Measurements from ENCODE around the gene STK38. TPM values are rescaled to one million over a fixed set of nuclear protein-coding genes. Genes with fewer than 3 reads are reported as not detected.

Gene STK38
- total and polyA plus RNA-seq, 2 of the 13 experiments (the other 11 are each of a cell fraction or from before 2014, with no cell fraction given) = 10.3 to 20.7 TPM

DNA sequence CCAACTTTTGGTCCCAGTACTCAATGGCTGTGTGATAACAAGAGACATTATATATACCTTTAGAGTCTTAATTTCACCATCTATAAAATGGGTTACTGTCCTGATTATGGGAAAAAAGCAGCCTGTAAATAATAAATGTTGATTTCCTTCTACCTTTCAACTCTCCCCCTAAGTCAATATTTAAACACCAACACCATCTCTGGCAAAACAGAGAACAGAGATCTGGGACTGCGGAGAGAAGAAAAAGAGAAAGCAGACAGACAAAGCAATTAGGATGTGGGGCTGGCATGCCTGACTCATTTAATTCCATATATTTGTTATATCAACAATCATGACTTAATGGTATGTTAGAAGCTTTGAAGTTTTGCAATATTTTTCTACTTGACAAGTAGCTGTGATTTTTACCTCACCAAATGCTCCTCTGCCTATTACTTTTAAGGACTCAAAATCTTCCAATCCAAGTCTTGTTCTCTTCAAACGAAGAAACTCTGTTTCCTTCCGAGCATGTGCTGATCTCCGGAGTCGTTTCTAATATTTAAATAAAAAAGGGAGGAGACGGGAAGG is 23.3 kb downstream of the STK38 start (continued):
- TF ChIP-seq, protein P1, sequence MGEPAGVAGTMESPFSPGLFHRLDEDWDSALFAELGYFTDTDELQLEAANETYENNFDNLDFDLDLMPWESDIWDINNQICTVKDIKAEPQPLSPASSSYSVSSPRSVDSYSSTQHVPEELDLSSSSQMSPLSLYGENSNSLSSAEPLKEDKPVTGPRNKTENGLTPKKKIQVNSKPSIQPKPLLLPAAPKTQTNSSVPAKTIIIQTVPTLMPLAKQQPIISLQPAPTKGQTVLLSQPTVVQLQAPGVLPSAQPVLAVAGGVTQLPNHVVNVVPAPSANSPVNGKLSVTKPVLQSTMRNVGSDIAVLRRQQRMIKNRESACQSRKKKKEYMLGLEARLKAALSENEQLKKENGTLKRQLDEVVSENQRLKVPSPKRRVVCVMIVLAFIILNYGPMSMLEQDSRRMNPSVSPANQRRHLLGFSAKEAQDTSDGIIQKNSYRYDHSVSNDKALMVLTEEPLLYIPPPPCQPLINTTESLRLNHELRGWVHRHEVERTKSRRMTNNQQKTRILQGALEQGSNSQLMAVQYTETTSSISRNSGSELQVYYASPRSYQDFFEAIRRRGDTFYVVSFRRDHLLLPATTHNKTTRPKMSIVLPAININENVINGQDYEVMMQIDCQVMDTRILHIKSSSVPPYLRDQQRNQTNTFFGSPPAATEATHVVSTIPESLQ (CRISPR knock-in tag; conservative IDR thresholded peaks at IDR 0.05) = no peak
- TF ChIP-seq ZNF253 (CRISPR knock-in tag; IDR thresholded peaks at IDR 0.05; ENCODE audit: borderline replicate concordance) (no peak), MATR3 (CRISPR knock-in tag; IDR thresholded peaks at IDR 0.05) (no peak), IKZF4 (CRISPR knock-in tag; IDR thresholded peaks at IDR 0.05; ENCODE audit: borderline replicate concordance, low read depth, not compliant biosample characterization) (no peak), GATA4 (IDR thresholded peaks at IDR 0.05; ENCODE audit: borderline replicate concordance, low read depth) (no peak), ZNF460 (CRISPR knock-in tag; IDR thresholded peaks at IDR 0.05; ENCODE audit: borderline replicate concordance) (no peak), ZNF446 (CRISPR knock-in tag; IDR thresholded peaks at IDR 0.05) (no peak), ZNF670 (CRISPR knock-in tag; IDR thresholded peaks at IDR 0.05; ENCODE audit: borderline replicate concordance) (no peak), SAP130 (CRISPR knock-in tag; IDR thresholded peaks at IDR 0.05; ENCODE audit: low read depth) (0 out of 2 replicates have a peak, but pooled peaks have one; percentile 16), ZNF431 (CRISPR knock-in tag; IDR thresholded peaks at IDR 0.05; ENCODE audit: borderline replicate concordance, low read depth) (no peak), MAFK (conservative IDR thresholded peaks at IDR 0.05 in 1 of 2, IDR thresholded peaks at IDR 0.05 in 1 of 2; ENCODE audit: low read length in 2 of 2) (no peak), RELA (CRISPR knock-in tag; IDR thresholded peaks at IDR 0.05) (no peak), GATAD2A (CRISPR knock-in tag; IDR thresholded peaks at IDR 0.05) (0 out of 2 replicates have a peak, but pooled peaks have one; percentile 23), SOX6 (IDR thresholded peaks at IDR 0.05) (no peak), SOX6 (CRISPR knock-in tag; IDR thresholded peaks at IDR 0.05) (peak; percentile 36; the same call in 1 of the 2 replicates), ZFP36L2 (CRISPR knock-in tag; IDR thresholded peaks at IDR 0.05) (no peak)
- TF ChIP-seq, protein P2, sequence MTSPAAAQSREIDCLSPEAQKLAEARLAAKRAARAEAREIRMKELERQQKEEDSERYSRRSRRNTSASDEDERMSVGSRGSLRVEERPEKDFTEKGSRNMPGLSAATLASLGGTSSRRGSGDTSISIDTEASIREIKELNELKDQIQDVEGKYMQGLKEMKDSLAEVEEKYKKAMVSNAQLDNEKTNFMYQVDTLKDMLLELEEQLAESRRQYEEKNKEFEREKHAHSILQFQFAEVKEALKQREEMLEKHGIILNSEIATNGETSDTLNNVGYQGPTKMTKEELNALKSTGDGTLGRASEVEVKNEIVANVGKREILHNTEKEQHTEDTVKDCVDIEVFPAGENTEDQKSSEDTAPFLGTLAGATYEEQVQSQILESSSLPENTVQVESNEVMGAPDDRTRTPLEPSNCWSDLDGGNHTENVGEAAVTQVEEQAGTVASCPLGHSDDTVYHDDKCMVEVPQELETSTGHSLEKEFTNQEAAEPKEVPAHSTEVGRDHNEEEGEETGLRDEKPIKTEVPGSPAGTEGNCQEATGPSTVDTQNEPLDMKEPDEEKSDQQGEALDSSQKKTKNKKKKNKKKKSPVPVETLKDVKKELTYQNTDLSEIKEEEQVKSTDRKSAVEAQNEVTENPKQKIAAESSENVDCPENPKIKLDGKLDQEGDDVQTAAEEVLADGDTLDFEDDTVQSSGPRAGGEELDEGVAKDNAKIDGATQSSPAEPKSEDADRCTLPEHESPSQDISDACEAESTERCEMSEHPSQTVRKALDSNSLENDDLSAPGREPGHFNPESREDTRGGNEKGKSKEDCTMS (CRISPR knock-in tag; conservative IDR thresholded peaks at IDR 0.05) = no peak
- TF ChIP-seq, protein P3, sequence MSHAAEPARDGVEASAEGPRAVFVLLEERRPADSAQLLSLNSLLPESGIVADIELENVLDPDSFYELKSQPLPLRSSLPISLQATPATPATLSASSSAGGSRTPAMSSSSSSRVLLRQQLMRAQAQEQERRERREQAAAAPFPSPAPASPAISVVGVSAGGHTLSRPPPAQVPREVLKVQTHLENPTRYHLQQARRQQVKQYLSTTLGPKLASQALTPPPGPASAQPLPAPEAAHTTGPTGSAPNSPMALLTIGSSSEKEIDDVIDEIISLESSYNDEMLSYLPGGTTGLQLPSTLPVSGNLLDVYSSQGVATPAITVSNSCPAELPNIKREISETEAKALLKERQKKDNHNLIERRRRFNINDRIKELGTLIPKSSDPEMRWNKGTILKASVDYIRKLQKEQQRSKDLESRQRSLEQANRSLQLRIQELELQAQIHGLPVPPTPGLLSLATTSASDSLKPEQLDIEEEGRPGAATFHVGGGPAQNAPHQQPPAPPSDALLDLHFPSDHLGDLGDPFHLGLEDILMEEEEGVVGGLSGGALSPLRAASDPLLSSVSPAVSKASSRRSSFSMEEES (CRISPR knock-in tag; IDR thresholded peaks at IDR 0.05) = no peak
- TF ChIP-seq, protein P4, sequence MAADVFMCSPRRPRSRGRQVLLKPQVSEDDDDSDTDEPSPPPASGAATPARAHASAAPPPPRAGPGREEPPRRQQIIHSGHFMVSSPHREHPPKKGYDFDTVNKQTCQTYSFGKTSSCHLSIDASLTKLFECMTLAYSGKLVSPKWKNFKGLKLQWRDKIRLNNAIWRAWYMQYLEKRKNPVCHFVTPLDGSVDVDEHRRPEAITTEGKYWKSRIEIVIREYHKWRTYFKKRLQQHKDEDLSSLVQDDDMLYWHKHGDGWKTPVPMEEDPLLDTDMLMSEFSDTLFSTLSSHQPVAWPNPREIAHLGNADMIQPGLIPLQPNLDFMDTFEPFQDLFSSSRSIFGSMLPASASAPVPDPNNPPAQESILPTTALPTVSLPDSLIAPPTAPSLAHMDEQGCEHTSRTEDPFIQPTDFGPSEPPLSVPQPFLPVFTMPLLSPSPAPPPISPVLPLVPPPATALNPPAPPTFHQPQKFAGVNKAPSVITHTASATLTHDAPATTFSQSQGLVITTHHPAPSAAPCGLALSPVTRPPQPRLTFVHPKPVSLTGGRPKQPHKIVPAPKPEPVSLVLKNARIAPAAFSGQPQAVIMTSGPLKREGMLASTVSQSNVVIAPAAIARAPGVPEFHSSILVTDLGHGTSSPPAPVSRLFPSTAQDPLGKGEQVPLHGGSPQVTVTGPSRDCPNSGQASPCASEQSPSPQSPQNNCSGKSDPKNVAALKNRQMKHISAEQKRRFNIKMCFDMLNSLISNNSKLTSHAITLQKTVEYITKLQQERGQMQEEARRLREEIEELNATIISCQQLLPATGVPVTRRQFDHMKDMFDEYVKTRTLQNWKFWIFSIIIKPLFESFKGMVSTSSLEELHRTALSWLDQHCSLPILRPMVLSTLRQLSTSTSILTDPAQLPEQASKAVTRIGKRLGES (CRISPR knock-in tag; IDR thresholded peaks at IDR 0.05; ENCODE audit: borderline replicate concordance) = no peak
- TF ChIP-seq, protein P5, sequence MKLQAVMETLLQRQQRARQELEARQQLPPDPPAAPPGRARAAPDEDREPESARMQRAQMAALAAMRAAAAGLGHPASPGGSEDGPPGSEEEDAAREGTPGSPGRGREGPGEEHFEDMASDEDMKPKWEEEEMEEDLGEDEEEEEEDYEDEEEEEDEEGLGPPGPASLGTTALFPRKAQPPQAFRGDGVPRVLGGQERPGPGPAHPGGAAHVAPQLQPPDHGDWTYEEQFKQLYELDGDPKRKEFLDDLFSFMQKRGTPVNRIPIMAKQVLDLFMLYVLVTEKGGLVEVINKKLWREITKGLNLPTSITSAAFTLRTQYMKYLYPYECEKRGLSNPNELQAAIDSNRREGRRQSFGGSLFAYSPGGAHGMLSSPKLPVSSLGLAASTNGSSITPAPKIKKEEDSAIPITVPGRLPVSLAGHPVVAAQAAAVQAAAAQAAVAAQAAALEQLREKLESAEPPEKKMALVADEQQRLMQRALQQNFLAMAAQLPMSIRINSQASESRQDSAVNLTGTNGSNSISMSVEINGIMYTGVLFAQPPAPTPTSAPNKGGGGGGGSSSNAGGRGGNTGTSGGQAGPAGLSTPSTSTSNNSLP (IDR thresholded peaks at IDR 0.05; ENCODE audit: low read depth, low read length) = peak; percentile 63; the same call in 1 of the 2 replicates
